Amygdala (tissue), 56 donors: ENCODE measurements around the gene SIRT7.

ENCODE experiments used
- DNase-seq, 56 donors: peaks; one replicate each; lab custom pipeline; 2025; lab: John Stamatoyannopoulos, UW

Gene SIRT7

DNA sequence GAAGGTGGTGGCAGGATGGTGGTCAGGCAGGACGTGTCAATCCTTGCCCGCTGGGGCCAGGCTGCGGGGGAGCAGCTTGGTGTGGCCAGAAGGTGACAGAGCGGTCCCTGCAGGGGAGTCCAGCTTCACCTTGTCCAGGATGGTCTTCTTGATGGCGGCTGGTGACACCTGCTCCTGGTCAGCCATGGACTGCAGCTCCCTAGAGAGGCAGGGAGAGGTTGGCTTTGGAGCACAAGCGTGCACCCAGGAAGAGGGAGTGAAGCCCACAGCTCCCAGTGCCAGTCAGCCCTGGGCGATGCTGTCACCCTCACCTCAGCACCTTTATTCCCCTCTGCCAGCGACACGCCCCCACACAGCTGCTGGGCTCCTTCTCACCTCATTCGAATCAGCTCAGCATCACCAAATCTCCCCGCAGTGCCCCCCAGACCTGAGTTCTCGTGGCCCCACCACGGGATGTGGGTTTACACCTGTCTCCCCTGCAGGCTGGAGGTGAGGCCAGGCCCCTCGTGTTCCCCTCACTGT is 15.3 kb upstream of the SIRT7 start:
- no peak for DNase-seq

DNA sequence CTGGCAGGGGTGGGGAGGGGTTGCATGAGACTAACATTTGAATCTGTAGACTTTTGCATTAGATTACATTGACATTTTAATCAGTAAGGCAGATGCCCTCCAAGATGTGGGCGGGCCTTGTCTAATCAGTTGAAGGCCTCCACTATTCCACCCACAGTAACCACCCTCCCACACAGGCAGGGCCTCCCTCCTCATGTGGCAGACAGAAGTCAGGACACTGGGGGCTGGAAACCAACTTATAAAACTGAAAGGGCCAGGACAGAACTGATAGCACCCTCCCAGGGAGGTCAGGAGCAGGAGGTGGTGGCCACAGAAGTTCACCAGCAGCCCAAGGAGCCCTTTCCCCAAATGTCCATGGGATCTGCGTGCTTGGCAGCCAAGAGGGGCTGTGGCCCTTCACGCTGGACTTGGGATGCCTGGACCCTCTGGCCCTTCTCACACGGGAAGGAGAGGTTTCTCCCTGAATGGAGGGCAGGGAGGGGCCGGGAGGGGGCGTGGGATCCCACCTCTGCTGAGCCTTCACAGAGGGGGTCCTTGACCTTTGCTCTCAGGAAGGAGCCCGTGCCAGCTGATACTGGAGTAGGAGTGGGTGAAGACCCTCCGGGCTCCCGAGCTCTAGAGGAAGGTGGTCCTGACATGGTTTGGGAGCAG is 14.5 kb upstream of the SIRT7 start:
- no peak for DNase-seq

DNA sequence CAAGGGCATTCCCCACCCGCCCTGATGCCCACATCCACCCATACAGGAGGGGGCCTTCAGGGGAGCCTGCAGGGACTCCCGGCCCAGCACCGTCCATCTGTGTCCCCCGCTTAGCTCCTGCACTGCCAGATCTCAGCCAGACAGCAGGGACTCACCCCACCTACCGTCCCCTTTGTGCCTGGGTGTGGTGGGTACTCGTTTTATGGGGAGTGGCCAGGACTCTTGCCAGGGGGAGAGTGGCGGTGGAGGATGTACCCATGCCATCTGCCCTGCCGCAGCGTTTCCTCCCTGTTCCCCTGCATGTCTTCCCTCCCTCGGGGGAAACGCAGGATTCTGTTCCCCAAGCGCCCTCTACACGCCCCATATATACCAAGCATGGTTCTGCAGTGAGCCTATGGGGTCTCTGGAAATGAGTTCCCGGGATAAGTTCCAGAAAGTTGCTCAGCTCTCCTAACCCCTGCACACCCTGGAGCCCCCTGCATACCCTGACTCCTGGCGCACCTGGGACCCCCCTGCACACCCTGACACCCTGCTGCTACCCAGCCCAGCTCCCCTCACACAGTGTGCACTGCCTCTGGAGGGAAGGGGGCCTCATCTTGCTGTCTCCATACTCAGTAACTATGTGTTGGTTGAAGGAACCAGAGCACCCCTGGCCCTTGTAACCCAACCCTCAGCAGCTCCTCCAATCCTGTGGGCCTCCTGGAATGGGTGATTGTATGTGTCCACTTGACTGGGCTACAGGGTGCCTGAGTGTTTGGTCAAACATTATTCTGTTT is 13.8 kb upstream of the SIRT7 start:
- DNase-seq, result no peak

DNA sequence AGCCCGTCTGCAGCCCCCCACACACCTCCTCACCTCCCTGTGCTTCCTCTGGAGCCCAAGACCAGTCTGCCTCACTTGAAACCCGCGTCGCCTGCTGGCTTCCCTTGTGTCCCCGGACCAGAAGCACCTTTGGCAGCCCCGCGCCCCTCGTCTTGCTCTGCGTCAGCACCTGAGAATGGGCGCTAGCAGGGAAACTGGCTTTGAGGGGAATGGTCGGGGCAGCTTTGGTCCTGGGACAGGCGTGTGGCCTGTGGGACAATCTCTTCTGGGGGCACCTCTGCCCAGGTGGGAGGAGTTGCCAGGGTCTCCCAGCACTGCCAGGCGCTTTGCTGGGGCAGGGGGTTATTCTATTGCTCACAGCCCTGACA is 13.2 kb upstream of the SIRT7 start:
- no peak for DNase-seq

DNA sequence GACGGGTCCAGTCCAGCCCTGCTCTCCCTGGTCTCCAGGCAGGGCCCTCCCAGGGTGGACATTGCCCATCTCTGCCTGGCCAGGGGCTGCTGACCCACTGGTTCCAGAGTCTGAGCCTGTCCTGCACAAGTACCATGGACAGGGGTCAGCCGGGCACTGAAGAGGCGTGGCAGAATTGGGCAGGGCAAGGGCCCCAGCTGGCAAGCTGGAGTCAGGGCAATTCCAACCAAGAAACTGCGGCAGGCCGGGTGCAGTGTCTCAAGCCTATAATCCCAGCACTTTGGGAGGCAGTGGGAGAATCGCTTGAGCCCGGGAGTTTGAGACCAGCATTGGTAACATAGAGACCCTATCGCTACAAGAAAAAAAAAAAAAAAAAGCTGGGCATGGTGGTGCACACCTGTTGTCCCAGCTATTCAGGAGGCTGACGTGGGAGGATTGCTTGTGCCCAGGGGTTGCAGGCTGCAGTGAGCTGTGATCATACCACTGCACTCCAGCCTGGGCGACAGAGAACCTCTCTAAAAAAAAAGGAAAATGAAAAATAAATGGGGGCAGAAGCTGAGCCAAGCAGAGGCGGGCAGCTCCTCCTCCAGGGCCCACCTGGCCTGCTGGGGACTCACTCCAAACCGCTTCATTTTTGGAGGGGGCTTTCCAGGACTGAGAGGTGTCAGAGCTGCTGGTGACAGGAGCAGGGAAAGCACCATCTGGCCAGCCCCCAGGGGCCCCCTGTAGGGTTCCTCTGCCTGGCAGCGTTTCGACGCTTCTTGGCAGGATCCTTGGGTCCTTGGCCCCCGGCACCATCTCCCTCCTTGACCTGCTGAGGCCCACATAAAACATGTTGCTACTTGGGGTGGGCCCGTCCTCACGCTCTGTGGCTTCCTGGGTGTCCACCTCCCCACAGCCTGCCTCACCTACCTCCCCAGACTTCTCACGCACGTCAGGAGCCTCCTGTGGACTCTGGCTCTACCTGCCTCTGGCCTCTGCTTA is 12.5 kb upstream of the SIRT7 start:
- DNase-seq, result no peak

DNA sequence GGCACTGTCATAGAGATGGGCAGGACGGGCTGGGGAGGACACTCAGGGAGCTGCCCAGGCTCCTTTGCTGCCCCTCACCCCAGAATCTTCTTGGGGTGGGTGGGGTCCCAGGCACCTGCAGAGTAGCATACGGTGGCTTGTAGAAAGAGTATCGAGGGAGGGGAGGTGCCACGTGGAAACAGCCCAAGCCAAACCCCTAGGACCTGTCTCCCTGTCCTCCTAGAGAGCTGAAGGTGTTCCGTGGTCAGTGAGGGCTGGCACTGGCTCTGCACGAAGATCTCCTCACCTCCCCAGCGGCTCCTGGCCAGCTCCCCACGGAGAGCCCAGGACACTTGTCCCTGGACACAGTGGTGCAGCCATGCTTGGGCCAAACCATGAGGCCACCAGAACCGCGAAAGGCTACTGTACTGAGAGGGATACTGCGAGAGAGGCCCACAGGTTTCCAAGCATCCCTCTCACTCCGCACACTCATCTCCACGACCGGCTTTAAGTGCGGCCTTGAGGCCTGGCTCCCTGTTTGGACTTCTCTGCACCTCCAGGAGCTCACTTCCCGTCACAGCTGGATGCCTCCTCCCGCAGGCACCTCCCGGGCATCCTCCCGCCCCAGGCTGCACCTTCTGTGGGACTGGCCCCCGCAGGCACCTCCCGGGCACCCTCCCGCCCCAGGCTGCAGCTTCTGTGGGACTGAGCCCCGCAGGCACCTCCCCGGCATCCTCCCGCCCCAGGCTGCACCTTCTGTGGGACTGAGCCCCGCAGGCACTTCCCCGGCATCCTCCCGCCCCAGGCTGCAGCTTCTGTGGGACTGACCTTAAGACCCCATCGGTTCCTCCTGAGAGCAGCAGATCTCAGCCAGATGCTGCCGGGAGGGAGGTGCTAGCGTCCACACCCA is 11.5 kb upstream of the SIRT7 start:
- DNase-seq, result no peak

DNA sequence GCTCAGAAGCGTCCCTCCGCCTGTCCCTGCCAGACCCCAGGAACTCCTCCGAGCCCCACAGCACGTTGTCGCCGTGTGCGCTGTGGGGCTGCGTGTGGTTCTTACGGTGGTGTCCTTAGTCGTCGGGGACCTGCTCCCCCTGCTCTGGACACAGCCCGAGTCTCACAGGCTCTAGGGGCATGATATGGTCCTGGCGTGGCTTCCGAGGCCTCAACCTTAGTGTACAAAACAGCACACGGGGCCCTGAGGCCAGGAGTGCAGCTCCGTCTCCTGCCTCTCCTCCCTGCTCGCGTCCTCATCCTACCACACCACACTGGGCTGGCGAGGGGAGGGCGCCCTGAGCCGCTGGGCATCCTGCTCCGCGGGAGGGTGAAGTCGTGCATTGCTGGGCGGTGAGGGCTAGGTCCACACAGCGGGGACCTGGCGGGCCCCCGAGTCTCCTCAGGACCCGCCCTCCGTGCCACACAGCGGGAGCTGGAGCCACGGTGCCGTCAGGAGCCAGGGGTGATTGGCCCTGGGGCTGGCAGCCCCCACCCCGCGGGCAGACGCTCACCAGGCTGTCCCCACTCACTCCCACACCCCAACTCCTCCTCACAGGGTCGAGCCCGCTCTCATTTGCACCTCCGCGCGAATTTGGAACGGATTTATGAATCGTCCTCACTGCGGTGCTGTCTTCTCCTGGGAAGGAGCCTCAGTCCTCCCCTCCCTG is 10.7 kb upstream of the SIRT7 start:
- DNase-seq, result no peak

DNA sequence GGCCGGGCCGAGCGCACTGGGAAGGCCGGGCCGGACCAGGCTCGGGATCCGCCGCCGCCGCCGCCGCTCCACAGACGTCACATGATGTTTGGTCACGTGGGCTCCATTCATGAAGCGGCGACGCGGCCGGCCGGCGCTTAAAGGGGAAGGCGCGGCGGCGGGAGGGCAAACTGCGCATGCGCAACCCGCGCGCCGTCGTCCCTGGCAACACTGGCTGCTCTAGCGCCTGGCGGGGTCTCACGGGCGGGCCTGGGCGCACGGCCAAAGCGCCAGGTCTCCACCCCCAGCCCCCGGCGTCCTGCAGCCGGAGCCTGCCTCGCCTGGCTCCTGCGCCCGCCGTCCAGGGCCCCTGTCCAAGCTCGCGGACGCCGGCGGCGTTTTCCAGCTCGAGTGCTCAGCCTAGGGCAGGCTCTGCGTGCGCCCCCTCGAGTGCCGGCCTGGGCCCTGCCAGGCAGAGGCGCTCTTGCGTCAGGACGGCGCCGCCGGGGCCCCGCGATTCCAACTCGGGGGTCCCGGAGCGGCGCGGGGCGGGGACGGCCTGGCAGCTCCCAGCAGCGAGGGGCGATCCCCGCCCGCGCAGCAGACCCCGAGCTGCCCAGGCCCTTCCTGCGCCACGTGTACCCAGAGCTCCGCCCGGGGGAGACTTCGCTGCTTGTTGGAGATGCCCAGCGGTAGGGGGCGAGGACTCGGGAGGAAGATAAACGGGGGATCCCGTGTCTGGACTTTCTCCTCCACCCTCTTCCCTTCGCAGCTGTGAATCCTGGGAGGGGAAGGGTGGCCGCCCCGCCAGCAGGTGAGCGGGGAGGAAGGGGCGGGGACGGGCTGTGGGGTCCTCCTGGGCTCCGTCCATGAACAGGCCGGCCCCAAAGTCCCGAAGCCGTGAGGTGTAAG is 9.9 kb upstream of the SIRT7 start, which contains the start of gene MAFG:
Gene MAFG, minus strand, starts transcription at position 83 of the 891 bp plus-strand sequence. CDS start 4,550 bp downstream, outside the sequence.
- DNase-seq, result peak in 55 of 56 donors; percentile 28 to 93 (median 82)

DNA sequence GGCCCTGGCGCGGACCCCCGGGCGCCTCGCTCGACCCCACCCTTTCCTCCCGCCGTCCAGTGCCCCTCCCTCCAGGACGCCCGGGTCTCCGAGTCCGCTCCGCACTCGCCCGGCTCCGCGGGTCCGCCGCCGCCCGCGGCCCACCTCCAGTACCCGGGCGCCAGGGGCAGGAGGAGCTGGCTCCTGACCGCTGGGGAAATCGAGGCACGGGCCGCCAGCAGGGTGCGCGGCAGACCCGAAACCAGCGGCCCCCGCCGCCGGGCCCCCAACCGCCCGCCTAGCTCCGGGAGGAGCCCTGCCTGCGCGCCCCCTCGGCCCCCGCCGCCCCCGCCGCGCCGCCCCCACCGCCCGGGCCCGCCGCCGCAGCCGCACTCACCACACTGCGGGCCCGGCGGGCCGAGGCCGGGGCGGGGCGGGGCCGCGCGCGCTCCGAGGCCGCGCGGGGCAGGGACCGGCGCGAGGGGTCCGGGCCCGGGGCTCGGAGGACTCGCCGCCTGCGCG is 9.2 kb upstream of the SIRT7 start:
- no peak for DNase-seq

DNA sequence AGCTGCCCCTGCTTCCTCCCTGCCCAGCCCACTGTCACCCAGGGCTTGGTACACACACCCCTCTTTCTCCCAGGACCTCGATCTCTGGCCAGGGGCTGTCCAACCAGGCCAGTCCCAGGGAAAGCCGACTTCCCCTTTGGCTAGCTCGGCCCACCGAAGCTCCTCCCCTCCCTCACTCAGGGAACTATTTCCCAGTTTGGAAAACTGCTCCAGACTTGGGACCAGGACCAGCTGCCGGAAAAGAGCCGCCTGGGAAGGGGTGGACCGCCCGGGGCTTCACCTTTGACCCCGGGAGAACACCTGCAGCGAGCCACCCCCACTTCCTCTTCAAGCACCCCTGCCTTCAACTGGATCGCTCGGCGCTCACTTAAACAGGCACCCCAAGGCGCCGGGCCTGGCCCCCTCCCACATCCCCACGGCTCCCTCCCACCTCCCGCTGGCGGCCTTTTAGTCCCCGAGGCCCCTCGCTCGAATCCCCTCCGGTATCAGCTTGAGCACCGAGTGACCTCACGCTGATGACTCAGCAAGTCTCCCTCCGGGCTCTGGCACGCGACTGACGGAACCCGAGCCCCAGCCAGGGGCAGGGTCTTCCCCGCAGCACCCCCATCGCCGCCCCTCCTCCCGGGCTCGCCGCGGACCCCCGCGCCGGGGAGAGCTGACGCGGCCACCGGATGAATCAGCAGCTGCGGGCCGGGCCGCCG is 8.6 kb upstream of the SIRT7 start:
- DNase-seq, result peak in 35 of 56 donors; percentile 15 to 82 (median 41)

DNA sequence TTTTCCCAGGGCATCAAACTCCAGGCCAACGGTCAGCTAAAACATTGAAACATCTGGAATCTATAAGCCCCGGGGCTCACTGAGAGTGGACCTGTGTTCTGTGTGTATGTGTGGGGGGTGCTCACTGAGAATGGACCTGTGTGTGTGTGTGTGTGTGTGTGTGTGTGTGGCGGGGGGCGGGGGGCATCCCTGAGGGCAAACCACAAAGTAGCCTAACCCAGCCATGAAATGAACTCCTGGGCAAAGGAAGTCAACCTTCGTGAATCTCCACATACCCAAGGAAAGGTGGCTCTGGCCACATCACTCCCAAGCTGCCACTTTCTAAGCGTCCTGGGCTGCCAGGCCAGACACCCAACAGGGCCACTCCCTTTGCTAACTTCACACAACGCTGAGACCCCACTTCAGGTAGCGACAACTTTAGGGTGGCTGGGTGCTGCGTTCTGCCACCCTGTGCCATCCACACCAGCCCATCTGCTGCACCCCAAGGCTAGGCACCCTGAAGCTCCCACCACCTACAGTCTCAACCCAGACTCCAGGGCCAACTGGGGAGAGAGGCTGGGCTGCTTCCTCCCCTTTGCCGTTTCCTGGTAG is 8.0 kb upstream of the SIRT7 start:
- no peak for DNase-seq

DNA sequence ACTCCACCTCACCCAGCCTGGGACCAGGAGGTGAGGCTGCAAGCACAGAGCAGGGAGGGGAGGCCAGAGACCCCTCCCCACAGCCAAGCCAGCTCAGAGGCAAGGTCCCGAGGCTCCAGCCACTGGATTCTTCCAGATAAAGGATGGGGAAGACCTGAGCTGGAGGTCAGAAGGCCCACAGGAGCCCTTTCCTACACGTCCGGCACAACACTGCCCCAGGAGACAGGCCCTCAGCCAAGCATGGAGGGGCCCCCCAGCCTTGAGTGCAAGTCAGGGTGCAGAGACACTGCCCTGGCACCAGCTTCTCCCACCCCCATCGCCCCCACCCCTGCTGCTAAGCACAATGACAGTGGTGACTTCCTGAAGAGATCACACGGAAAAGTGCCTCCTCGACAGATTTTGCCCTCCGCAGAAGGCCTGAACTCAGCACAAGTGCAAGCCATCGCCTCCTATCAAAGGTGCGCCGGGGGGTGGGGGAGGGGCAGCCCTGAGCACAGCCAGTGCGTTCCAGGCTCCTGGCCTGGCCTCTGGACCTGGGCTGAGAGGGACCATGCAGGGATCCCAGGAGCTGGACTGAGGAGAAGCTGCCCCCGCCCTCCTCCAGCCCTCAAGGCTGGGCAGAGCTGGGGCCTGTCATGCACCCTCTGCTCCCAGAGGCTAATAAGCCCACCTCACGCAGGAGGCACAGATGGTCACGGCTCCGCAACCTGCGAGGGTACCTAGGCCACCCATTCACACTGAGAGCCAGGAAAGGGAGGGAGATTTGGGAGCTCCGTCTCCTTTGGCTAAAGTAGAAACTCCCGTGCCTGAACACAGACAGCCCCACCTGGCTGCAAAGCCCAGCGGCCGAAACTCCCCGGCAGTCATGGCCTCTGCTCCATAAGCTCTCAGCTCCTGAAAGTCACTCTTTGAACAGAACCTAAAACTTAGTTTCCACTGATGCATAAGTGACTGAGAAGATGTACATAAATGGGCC is 6.9 kb upstream of the SIRT7 start:
- DNase-seq, result no peak

DNA sequence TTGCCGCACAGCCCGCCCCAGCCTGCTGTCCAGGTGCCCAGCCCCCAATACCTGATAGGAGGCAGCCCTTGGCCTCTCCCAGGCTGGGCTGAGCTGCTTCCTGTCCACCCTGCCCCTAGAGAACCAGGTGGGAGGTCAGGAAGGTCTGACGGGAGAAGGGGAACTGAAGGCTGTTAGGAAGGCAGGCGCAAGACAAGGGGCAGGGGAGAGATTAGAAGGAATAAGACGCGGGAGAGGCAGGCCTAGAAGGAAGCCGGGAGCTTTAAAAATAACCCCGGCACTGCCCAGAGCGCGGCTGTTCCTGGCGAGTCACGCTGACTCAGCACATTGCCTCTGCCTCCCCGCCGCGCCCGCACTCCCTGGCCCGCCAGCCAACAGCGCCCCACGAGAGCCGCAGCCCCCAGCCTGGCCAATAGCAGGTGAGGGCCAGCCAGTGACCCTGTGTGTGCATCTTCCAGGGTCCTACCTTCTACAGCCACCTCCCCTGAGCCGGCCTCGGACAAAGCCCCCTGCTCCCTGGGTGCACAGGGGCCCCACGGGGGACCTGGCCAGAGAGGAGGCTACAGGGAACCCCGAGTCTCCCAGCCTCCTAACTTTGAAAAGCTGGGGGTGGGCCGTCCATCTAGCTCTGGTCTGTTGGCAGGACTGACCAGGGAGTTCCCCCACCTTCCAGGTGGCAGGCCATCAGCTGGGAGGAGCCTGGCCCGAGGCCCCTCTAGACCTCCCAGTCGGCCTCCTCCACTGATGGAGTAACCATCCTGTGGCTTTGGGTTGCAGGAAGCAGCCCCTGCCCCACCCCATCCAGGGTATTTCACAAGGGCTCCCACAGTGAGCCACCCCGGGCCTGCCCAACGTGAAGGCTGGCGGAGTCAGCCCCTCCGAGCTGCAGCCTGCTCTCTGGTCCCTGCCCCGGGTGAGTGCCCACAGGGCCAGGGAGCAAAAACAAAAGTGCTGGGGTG is 5.6 kb upstream of the SIRT7 start:
- DNase-seq, result peak in 28 of 56 donors; percentile 11 to 66 (median 34)

DNA sequence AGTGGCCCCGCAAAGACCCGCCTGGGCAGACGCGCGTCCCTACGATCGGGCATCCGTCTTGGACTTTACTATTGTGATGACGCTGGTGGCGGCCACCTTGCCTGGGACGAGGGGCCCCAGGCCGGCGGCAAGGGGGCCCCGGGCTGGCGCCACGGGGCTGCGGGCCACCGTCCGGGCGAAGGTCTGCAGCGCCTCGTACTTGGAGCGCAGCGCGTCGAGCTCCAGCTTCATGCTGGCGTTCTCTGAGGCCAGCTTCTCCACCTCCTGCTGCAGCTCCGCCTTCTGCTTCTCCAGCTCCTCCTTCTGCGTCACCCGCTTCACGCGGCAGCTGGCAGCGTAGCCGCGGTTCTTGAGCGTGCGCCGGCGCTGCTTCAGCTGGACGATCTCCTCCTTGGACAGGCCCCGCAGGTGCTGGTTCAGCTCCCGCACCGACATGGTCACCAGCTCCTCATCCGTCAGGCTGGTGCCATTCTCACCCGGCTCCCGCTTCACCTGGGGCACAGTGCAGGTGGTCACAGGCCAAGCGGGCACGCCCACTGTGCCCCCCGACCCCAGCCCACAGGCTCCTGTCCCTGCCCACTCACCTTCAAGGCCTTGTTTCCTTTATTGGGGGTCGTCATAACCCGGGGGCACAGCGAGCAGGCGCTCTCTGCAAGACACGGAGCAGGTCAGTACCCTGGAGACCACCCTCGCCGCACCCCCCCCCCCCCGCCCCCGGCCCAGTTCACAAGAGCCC is 4.8 kb upstream of the SIRT7 start:
- DNase-seq, result no peak
